K562 (cell line): ENCODE results near the gene SEMA4G. TPM values are rescaled to one million over a fixed set of nuclear protein-coding genes. Genes with fewer than 3 reads are reported as not detected.

Source experiments
- ATAC-seq: fragments of 200-7000 bp; cut with Tn5 transposase; 3 replicates; pipeline ENCODE4 v1.9.1; 2020; ENCODE audit warnings: moderate library complexity
- BruUV-seq: library from RNA; stranded (reverse); fragments of 400-500 nt; replicated peaks from 2 replicates; lab custom pipeline; 2021; lab: Mats Ljungman, UMichigan
- CTCF ChIA-PET: fragments of 300-600 bp; formaldehyde crosslinking; extraction: SDS; loops from one replicate; lab custom pipeline; 2021; ENCODE audit warnings: low intra/inter-chr PET ratio; lab: Yijun Ruan, JAX
- POLR2A ChIA-PET: fragments of 300-600, 350-650 bp; sonication (Branson Sonifier 250); formaldehyde crosslinking; extraction: SDS; loops from one replicate; lab custom pipeline; 2021; ENCODE audit warnings: antibody characterized with exemption, inconsistent platforms; lab: Yijun Ruan, JAX
- DNase-seq, 4 experiments: peaks; one replicate each; pipeline versions ENCODE4 v3.0.0 to v3.0.0-alpha.2; 2011 to 2018; ENCODE audit warnings: low spot score in 3 of 4, mixed read lengths in 3 of 4; ENCODE audit errors: extremely low read depth in 1 of 4
- FAIRE-seq: peaks from 2 replicates; lab custom pipeline; 2011; peaks lifted over from hg19 to GRCh38; lab: Jason Lieb, UNC
- H2AFZ ChIP-seq: 2 replicates; pipeline ENCODE4 v1.6.0; 2011; ENCODE audit warnings: low read depth, low read length, control low read depth, inconsistent platforms
- H3K27ac ChIP-seq: fragments of 200-600 bp; 3 replicates; pipeline ENCODE4 v1.8.0; 2011; ENCODE audit warnings: low read depth, mild to moderate bottlenecking, control low read depth, inconsistent platforms, low read length, moderate library complexity, mixed read lengths; ENCODE audit errors: extremely low read depth
- H3K27me3 ChIP-seq, 2 experiments: fragments of 300-600 bp in 1 of 2; 2 replicates in 1 of 2; 3 replicates in 1 of 2; pipeline versions ENCODE4 v1.6.0 to v1.8.0; 2011; ENCODE audit warnings: inconsistent platforms in 2 of 2, low read length in 2 of 2, mild to moderate bottlenecking in 1 of 2, mixed read lengths in 1 of 2, moderate library complexity in 1 of 2; ENCODE audit not compliant: control insufficient read depth in 2 of 2, insufficient read depth in 2 of 2
- H3K36me3 ChIP-seq: fragments of 300-600 bp; 3 replicates; pipeline ENCODE4 v1.8.0; 2011; ENCODE audit warnings: mild to moderate bottlenecking, low read length, inconsistent platforms; ENCODE audit not compliant: control insufficient read depth, insufficient read depth
- H3K4me1 ChIP-seq, 2 experiments: fragments of 200-600 bp in 1 of 2; replicated peaks in 1 of 2; 2 replicates in 1 of 2; 3 replicates in 1 of 2; pipeline versions ENCODE4 v1.5.1 to v1.8.0; 2011; ENCODE audit warnings: inconsistent platforms in 2 of 2, low read length in 2 of 2, mild to moderate bottlenecking in 1 of 2, mixed read lengths in 1 of 2, moderate library complexity in 1 of 2; ENCODE audit not compliant: control insufficient read depth in 2 of 2, insufficient read depth in 2 of 2
- H3K4me2 ChIP-seq: 2 replicates; pipeline ENCODE4 v1.6.1; 2011; ENCODE audit warnings: low read length, control low read depth, inconsistent platforms, mixed read lengths; ENCODE audit not compliant: insufficient read depth
- H3K4me3 ChIP-seq: fragments of 200-600 bp; sonication (generic), shearing (Covaris generic); 2 replicates; pipeline ENCODE4 v1.5.1; 2016; ENCODE audit warnings: control low read depth, inconsistent platforms
- H3K79me2 ChIP-seq: fragments of 200-600 bp; 3 replicates; pipeline ENCODE4 v1.8.0; 2011; ENCODE audit warnings: low read length, inconsistent platforms; ENCODE audit not compliant: control insufficient read depth, insufficient read depth
- H3K9ac ChIP-seq, 2 experiments: 2 replicates each; pipeline versions ENCODE4 v1.6.0 to v1.6.1; 2011; ENCODE audit warnings: low read depth in 2 of 2, low read length in 2 of 2, control low read depth in 1 of 2, inconsistent platforms in 1 of 2, mild to moderate bottlenecking in 1 of 2, mixed read lengths in 1 of 2; ENCODE audit not compliant: insufficient read depth in 1 of 2
- H3K9me1 ChIP-seq: one replicate; pipeline ENCODE4 v1.6.0; 2011; ENCODE audit warnings: inconsistent platforms, mild to moderate bottlenecking, low read length, moderate library complexity; ENCODE audit not compliant: control insufficient read depth, insufficient read depth
- H3K9me3 ChIP-seq: replicated peaks from 2 replicates; pipeline ENCODE4 v1.5.1; 2011; ENCODE audit warnings: low read depth, low read length, inconsistent platforms; ENCODE audit not compliant: control insufficient read depth, insufficient read depth
- H4K20me1 ChIP-seq: replicated peaks from 2 replicates; pipeline ENCODE4 v1.6.1; 2011; ENCODE audit warnings: low read length, inconsistent platforms, mixed read lengths; ENCODE audit not compliant: control insufficient read depth, insufficient read depth
- CBFA2T3 ChIP-seq: fragments of 450-650 bp; IDR thresholded peaks from 2 replicates; pipeline ENCODE4 v1.6.1; 2017
- CHD2 ChIP-seq: IDR thresholded peaks from 2 replicates; pipeline ENCODE4 v1.6.1; 2011; ENCODE audit warnings: low read depth, low read length
- MBD2 ChIP-seq: sonication (generic); IDR thresholded peaks from 2 replicates; pipeline ENCODE4 v1.6.1; 2016; ENCODE audit warnings: low read depth, borderline replicate concordance
- MEF2A ChIP-seq: IDR thresholded peaks from 2 replicates; pipeline ENCODE4 v1.6.1; 2011; ENCODE audit warnings: low read depth, mild to moderate bottlenecking, low read length, moderate library complexity; ENCODE audit not compliant: control insufficient read depth
- MEIS2 ChIP-seq: fragments of 450-650 bp; IDR thresholded peaks from 2 replicates; pipeline ENCODE4 v1.6.1; 2014; ENCODE audit warnings: mild to moderate bottlenecking; ENCODE audit not compliant: partially characterized antibody
- MXI1 ChIP-seq: IDR thresholded peaks from 2 replicates; pipeline ENCODE4 v1.6.1; 2011; ENCODE audit warnings: low read depth, mild to moderate bottlenecking, improper control_type of control experiment, low read length
- NRF1 ChIP-seq, 2 experiments: fragments of 450-650 bp; IDR thresholded peaks in 1 of 2; conservative IDR thresholded peaks in 1 of 2; 2 replicates each; pipeline ENCODE4 v1.6.1; 2014; ENCODE audit warnings: mild to moderate bottlenecking in 2 of 2
- POLR2B ChIP-seq: fragments of 450-650 bp; IDR thresholded peaks from 2 replicates; pipeline ENCODE4 v1.6.1; 2018; ENCODE audit warnings: low read depth; ENCODE audit not compliant: partially characterized antibody
- PURB ChIP-seq: sonication (generic); formaldehyde crosslinking; IDR thresholded peaks from 2 replicates; pipeline ENCODE4 v1.9.0; 2021; ENCODE audit warnings: low read depth, mild to moderate bottlenecking, missing genetic modification reagents
- SREBF2 ChIP-seq: sonication (generic); formaldehyde crosslinking; IDR thresholded peaks from 2 replicates; pipeline ENCODE4 v1.4.0; 2020; ENCODE audit warnings: mild to moderate bottlenecking, missing genetic modification reagents
- ZNF224 ChIP-seq: sonication (generic); formaldehyde crosslinking; IDR thresholded peaks from 2 replicates; pipeline ENCODE4 v1.8.0; 2022; ENCODE audit warnings: mild to moderate bottlenecking, missing genetic modification reagents
- WGBS: fragments of 100-300 bp; shearing (Covaris generic); methylation state at CpG from one replicate; pipeline ENCODE4 v1.1.6; 2016; ENCODE audit warnings: low coverage, mixed read lengths; ENCODE audit not compliant: insufficient coverage; ENCODE audit errors: missing lambda C conversion rate; 5-methylcytosine and 5-hydroxymethylcytosine counted together
- in situ Hi-C: fragments of 300-500 bp; cut with MboI; formaldehyde crosslinking; loops from 4 replicates; pipeline ENCODE4 v1.15.0; 2018; ENCODE audit warnings: inconsistent platforms, mixed read lengths
- intact Hi-C: fragments of 100-400 bp; cut with micrococcal nuclease; formaldehyde crosslinking; loops from 2 replicates; pipeline ENCODE4 v1.14.2; 2022
- polyA plus RNA-seq, 8 experiments: library from polyadenylated mRNA; depleted of rRNA in 4 of 8; stranded (reverse) in 5 of 8; unstranded in 3 of 8; fragments of >200 nt; fragmentation: Nextera tagmentation in 2 of 8; fragmentation: Illumina TruSeq in 1 of 8; extraction: Ambion mirVana in 2 of 8; extraction: Trizol in 1 of 8; gene quantifications; 2 replicates each; pipeline versions ENCODE4 v1.2.1 to v1.2.3, GENCODE V29; 2011 to 2014; ENCODE audit warnings: inconsistent platforms in 1 of 8, missing spikeins in 1 of 8
- total RNA-seq, 7 experiments: library from RNA; depleted of rRNA in 6 of 7; stranded (reverse); fragments of >200 nt in 6 of 7; fragmentation: Illumina TruSeq in 2 of 7; extraction: Trizol in 2 of 7; gene quantifications; 2 replicates each; pipeline versions ENCODE4 v1.2.1 to v1.2.3, GENCODE V29; 2011 to 2021; ENCODE audit warnings: low replicate concordance in 1 of 7
- TF ChIP-seq, protein P1 (sequence below), 3 experiments: fragments of 200-800 bp in 1 of 3; fragments of 250-450 bp in 1 of 3; fragments of 450-650 bp in 1 of 3; sonication (Bioruptor Pico) in 1 of 3; sonication (Bioruptor generic) in 1 of 3; formaldehyde crosslinking in 1 of 3; IDR thresholded peaks; 2 replicates each; pipeline versions ENCODE4 v1.6.1 to v1.8.0; 2016 to 2022; ENCODE audit warnings: mild to moderate bottlenecking in 2 of 3, missing genetic modification characterization in 2 of 3, missing compliant biosample characterization in 1 of 3, moderate library complexity in 1 of 3
- TF ChIP-seq, protein P2 (sequence below): fragments of 450-650 bp; IDR thresholded peaks from 2 replicates; pipeline ENCODE4 v1.7.1; 2018; ENCODE audit warnings: mild to moderate bottlenecking, low read depth; ENCODE audit not compliant: partially characterized antibody
- TF ChIP-seq, protein P3 (sequence below): sonication (generic); formaldehyde crosslinking; IDR thresholded peaks from 2 replicates; pipeline ENCODE4 v1.9.0; 2022; ENCODE audit warnings: mild to moderate bottlenecking, missing genetic modification reagents

SEMA4G gene
- total and polyA plus RNA-seq, 9 of the 15 experiments (the other 6 are each of a cell fraction or from before 2014, with no cell fraction given), result 0.40 to 7.8 (median 1.8) TPM

- FAIRE-seq, result peak; percentile 87
- WGBS, result under 1% methylated on average over 28 of the region's 75 CpGs
- intact Hi-C loops, result no loop called here
- TF ChIP-seq MXI1 (peak; percentile 84), CBFA2T3 (no peak), POLR2B (peak; percentile 57), MBD2 (peak; percentile 68; the same call in 1 of the 2 replicates), MEIS2 (peak; percentile 30), SREBF2 (no peak), ZNF224 (CRISPR knock-in tag) (no peak), PURB (CRISPR knock-in tag) (no peak), CHD2 (peak; percentile 54), MEF2A (no peak), NRF1 (conservative IDR thresholded peaks at IDR 0.05 in 1 of 2, IDR thresholded peaks at IDR 0.05 in 1 of 2) (peak; percentile 92 to 93)
- TF ChIP-seq, protein P1, sequence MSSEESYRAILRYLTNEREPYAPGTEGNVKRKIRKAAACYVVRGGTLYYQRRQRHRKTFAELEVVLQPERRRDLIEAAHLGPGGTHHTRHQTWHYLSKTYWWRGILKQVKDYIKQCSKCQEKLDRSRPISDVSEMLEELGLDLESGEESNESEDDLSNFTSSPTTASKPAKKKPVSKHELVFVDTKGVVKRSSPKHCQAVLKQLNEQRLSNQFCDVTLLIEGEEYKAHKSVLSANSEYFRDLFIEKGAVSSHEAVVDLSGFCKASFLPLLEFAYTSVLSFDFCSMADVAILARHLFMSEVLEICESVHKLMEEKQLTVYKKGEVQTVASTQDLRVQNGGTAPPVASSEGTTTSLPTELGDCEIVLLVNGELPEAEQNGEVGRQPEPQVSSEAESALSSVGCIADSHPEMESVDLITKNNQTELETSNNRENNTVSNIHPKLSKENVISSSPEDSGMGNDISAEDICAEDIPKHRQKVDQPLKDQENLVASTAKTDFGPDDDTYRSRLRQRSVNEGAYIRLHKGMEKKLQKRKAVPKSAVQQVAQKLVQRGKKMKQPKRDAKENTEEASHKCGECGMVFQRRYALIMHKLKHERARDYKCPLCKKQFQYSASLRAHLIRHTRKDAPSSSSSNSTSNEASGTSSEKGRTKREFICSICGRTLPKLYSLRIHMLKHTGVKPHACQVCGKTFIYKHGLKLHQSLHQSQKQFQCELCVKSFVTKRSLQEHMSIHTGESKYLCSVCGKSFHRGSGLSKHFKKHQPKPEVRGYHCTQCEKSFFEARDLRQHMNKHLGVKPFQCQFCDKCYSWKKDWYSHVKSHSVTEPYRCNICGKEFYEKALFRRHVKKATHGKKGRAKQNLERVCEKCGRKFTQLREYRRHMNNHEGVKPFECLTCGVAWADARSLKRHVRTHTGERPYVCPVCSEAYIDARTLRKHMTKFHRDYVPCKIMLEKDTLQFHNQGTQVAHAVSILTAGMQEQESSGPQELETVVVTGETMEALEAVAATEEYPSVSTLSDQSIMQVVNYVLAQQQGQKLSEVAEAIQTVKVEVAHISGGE (CRISPR knock-in tag; IDR thresholded peaks at IDR 0.05), result peak in 1 of 3 experiments; percentile 86; a peak in 2 of 6 replicates
- TF ChIP-seq, protein P2, sequence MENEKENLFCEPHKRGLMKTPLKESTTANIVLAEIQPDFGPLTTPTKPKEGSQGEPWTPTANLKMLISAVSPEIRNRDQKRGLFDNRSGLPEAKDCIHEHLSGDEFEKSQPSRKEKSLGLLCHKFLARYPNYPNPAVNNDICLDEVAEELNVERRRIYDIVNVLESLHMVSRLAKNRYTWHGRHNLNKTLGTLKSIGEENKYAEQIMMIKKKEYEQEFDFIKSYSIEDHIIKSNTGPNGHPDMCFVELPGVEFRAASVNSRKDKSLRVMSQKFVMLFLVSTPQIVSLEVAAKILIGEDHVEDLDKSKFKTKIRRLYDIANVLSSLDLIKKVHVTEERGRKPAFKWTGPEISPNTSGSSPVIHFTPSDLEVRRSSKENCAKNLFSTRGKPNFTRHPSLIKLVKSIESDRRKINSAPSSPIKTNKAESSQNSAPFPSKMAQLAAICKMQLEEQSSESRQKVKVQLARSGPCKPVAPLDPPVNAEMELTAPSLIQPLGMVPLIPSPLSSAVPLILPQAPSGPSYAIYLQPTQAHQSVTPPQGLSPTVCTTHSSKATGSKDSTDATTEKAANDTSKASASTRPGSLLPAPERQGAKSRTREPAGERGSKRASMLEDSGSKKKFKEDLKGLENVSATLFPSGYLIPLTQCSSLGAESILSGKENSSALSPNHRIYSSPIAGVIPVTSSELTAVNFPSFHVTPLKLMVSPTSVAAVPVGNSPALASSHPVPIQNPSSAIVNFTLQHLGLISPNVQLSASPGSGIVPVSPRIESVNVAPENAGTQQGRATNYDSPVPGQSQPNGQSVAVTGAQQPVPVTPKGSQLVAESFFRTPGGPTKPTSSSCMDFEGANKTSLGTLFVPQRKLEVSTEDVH, result peak; percentile 85
- TF ChIP-seq, protein P3, sequence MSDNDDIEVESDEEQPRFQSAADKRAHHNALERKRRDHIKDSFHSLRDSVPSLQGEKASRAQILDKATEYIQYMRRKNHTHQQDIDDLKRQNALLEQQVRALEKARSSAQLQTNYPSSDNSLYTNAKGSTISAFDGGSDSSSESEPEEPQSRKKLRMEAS, result peak; percentile 91
Observed at GRCh38 chr10:100986952-100987684, 17.8 kb downstream of the SEMA4G start, which contains the start of the genes MRPL43 and TWNK. Gene MRPL43 (minus strand): TSS chr10:100987497. CDS start chr10:100987443, 54 bp downstream. Gene TWNK (plus strand): TSS chr10:100987543. CDS start chr10:100988211, 668 bp downstream.

More at GRCh38 chr10:100986952-100987684, 17.8 kb downstream of the SEMA4G start, which contains the start of the genes MRPL43 and TWNK:
- peak within 1 kb of the TSS; percentile 98 for H2AFZ ChIP-seq
- peak; percentile 78 to 87 (median 82) for DNase-seq
- H3K4me2 ChIP-seq, result peak within 1 kb of the TSS; percentile 97
- peaks cover 59% of the 10 kb centered on the region for H3K79me2 ChIP-seq
- POLR2A ChIA-PET, result interaction anchor here (1.0 kb wide), 1 partner anchor 47 kb away, joined by 4 read pairs; no protein-coding TSS in a partner anchor
- in situ Hi-C loops, result loop anchor here (25.0 kb wide), 1 partner anchor 1050 kb away; no protein-coding TSS in a partner anchor
- H3K36me3 ChIP-seq, result peaks cover 54% of the 10 kb centered on the region; the same call in 2 of the 3 replicates
- H3K4me3 ChIP-seq, result peak within 1 kb of the TSS; percentile 95
- H3K4me1 ChIP-seq, result peaks cover 16 to 21% of the 10 kb centered on the region in 2 experiments; a peak in 4 of 5 replicates
- H3K9me3 ChIP-seq, result no peaks in the 10 kb centered on the region
- BruUV-seq, result no TSS peak
- H3K27me3 ChIP-seq, result no peaks in the 10 kb centered on the region
- H4K20me1 ChIP-seq, result peaks cover 6% of the 10 kb centered on the region; the same call in 1 of the 2 replicates
- peak; percentile 96 for ATAC-seq
- peak within 1 kb of the TSS; percentile 95 to 99 for H3K9ac ChIP-seq
- H3K9me1 ChIP-seq, result no peaks in the 10 kb centered on the region
- H3K27ac ChIP-seq, result peak within 1 kb of the TSS; percentile 87
- CTCF ChIA-PET, result no interaction called here
